HL-60 (cell line): Measurements from ENCODE around the gene ZSWIM3.
A peak's percentile ranks its signal among the peaks of the same experiment; 100 is the strongest.

Experiments used
- DNase-seq, 2 experiments: peaks; one replicate each; pipeline ENCODE4 v3.0.0-alpha.2; 2010 to 2020; ENCODE audit warnings: low read depth in 1 of 2, low spot score in 1 of 2
- H3K27ac ChIP-seq: fragments of 250-450 bp; sonication (Bioruptor Pico); replicated peaks from 2 replicates; pipeline ENCODE4 v1.5.1; 2020; ENCODE audit warnings: mild to moderate bottlenecking, moderate library complexity
- H3K27me3 ChIP-seq: fragments of 250-450 bp; sonication (Bioruptor Pico); 2 replicates; pipeline ENCODE4 v1.5.1; 2021; ENCODE audit warnings: mild to moderate bottlenecking, moderate library complexity; ENCODE audit not compliant: insufficient read depth, poor library complexity, severe bottlenecking
- H3K4me3 ChIP-seq: replicated peaks from 2 replicates; pipeline ENCODE4 v1.5.1; 2011; ENCODE audit warnings: mild to moderate bottlenecking, control low read depth, low read length; ENCODE audit not compliant: insufficient read depth
- CTCF ChIP-seq: IDR thresholded peaks from one replicate; pipeline ENCODE4 v1.5.1; 2011; ENCODE audit warnings: low read length, control low read depth, inconsistent platforms; ENCODE audit not compliant: insufficient read depth
- GABPA ChIP-seq: IDR thresholded peaks from 2 replicates; pipeline ENCODE4 v1.6.1; 2012; ENCODE audit warnings: low read depth
- POLR2AphosphoS5 ChIP-seq: IDR thresholded peaks from 2 replicates; pipeline ENCODE4 v1.6.1; 2012; ENCODE audit warnings: low read depth
- REST ChIP-seq: IDR thresholded peaks from 2 replicates; pipeline ENCODE4 v1.6.1; 2012; ENCODE audit warnings: low read depth; ENCODE audit not compliant: insufficient replicate concordance
- SPI1 ChIP-seq: IDR thresholded peaks from 2 replicates; pipeline ENCODE4 v1.6.1; 2012; ENCODE audit warnings: low read depth, mild to moderate bottlenecking, borderline replicate concordance

The ZSWIM3 gene

DNA sequence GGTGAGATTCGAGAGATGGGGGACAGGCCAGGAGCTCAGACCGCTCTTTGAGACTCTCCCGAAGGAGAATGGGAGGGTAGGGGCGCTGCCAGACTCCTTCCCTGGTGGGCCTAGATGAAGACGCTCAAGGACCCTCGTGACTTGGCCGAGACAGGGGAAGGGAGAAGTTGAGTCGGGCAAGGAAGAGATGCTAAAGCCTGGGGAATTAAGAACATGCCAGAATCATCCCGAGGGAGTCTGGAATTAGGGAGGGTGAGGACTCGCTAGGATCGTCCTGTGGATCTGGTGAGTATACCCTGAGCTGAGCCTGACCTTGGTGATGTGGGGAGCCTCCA lies 44.4 kb upstream of the ZSWIM3 start:
- Histone ChIP-seq H3K27me3 (no peaks in the 10 kb centered on the region), H3K27ac (peak overlapping the region; percentile 84), H3K4me3 (peak overlapping the region; percentile 79)
- TF ChIP-seq GABPA = no peak
- no peak for TF ChIP-seq REST
- no peak for TF ChIP-seq SPI1
- no peak for TF ChIP-seq POLR2AphosphoS5
- TF ChIP-seq CTCF = no peak
- no peak for DNase-seq

DNA sequence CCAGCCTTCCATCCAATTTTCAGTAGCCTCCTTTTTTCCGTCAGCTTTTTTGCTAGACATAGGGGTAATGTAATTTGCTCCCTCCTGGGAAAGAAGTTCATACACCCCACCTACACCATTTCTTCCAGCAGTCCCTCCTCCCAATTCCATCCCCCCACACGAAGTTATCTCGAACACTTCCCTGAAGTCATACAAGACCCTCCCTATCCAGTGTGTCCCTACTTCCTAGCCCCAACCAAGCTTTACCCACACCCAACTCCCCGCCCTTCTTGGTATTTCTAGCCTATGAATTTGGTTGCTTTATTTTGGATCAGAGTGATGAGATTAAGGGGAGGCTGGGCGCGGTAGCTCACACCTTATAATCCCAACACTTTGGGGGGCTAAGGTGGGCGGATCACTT lies 43.9 kb upstream of the ZSWIM3 start:
- DNase-seq = no peak
- Histone ChIP-seq H3K27ac (peak overlapping the region; percentile 84; the same call in 1 of the 2 replicates), H3K27me3 (no peaks in the 10 kb centered on the region), H3K4me3 (peak overlapping the region; percentile 79)
- TF ChIP-seq SPI1 = no peak

GRCh38 chr20:45814314-45814713 lies 43.1 kb upstream of the ZSWIM3 start:
- no peaks in the 10 kb centered on the region for H3K27me3 ChIP-seq
- DNase-seq = no peak
- no peak overlapping the region for H3K27ac ChIP-seq
- TF ChIP-seq GABPA = no peak
- no peak for TF ChIP-seq POLR2AphosphoS5
- TF ChIP-seq SPI1 = no peak
- no peak for TF ChIP-seq REST
- no peak overlapping the region for H3K4me3 ChIP-seq

DNA sequence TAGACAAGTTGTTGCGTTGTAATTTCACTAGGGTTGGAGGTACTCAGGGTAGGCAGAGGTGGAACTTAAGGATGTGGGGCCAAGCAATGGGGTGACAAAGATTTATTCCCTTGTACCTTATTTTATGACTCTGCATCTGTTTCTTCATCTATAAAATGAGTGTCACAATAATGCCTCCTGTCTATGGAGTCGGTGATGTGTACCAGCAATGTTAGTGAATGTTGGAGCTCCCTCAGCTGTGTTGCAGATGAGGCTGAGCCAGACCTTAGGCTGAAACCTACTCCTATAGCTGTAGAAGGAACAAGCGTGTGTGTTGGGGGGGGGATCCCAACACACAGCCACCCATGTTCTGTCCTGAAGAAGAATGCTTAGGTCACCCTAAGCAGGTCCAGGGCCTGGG lies 40.5 kb upstream of the ZSWIM3 start:
- no peak for TF ChIP-seq SPI1
- Histone ChIP-seq H3K4me3 (no peak overlapping the region), H3K27me3 (no peaks in the 10 kb centered on the region), H3K27ac (no peak overlapping the region)
- no peak for DNase-seq

GRCh38 chr20:45817376-45818194 lies 39.8 kb upstream of the ZSWIM3 start:
- no peaks in the 10 kb centered on the region for H3K27me3 ChIP-seq
- no peak overlapping the region for H3K27ac ChIP-seq
- DNase-seq = no peak
- TF ChIP-seq POLR2AphosphoS5 = no peak
- no peak for TF ChIP-seq REST
- TF ChIP-seq GABPA = no peak
- TF ChIP-seq SPI1 = no peak
- TF ChIP-seq CTCF = no peak
- H3K4me3 ChIP-seq = no peak overlapping the region
